DMS153 treated with DMSO at 0.1 percent for 48 hours (cell line): ENCODE data around the gene ARMC7.
"Not testable (repeated sequence)": the region's sequence is repeated elsewhere in the genome, so short reads cannot be mapped to it uniquely, and the experiment has no call there.

ENCODE experiments used
- DNase-seq: peaks from one replicate; lab custom pipeline; 2025; ENCODE audit not compliant: unreplicated experiment; lab: John Stamatoyannopoulos, UW

ARMC7 gene

GRCh38 chr17:75109407-75110233 is at the start of gene ARMC7:
TSS of gene ARMC7 (plus strand) at chr17:75109969. CDS start at chr17:75110289, 320 bp downstream.
- DNase-seq = peak; percentile 84

- no peak for DNase-seq
Measured at GRCh38 chr17:75060434-75061054, 49.2 kb upstream of the ARMC7 start.

- no peak for DNase-seq
Measured at GRCh38 chr17:75061055-75061438, 48.7 kb upstream of the ARMC7 start.

GRCh38 chr17:75061618-75062017 is 48.2 kb upstream of the ARMC7 start:
- DNase-seq = no peak

- DNase-seq = no peak
Measured at GRCh38 chr17:75063201-75063600, 46.6 kb upstream of the ARMC7 start.

- DNase-seq = no peak
Measured at GRCh38 chr17:75063626-75064025, 46.1 kb upstream of the ARMC7 start.

GRCh38 chr17:75064040-75064439 is 45.7 kb upstream of the ARMC7 start:
- no peak for DNase-seq

- DNase-seq = no peak
Measured at GRCh38 chr17:75064460-75064859, 45.3 kb upstream of the ARMC7 start.

GRCh38 chr17:75064867-75065561 is 44.8 kb upstream of the ARMC7 start:
- no peak for DNase-seq

- no peak for DNase-seq
Measured at GRCh38 chr17:75065562-75066151, 44.1 kb upstream of the ARMC7 start.

- no peak for DNase-seq
Measured at GRCh38 chr17:75067856-75068255, 41.9 kb upstream of the ARMC7 start.

GRCh38 chr17:75068750-75069149 is 41.0 kb upstream of the ARMC7 start:
- no peak for DNase-seq

GRCh38 chr17:75069783-75070182 is 40.0 kb upstream of the ARMC7 start:
- DNase-seq = peak; percentile 32

GRCh38 chr17:75071478-75072271 is 38.1 kb upstream of the ARMC7 start:
- DNase-seq = not testable (repeated sequence)

GRCh38 chr17:75072909-75073308 is 36.9 kb upstream of the ARMC7 start:
- DNase-seq = not testable (repeated sequence)

GRCh38 chr17:75073618-75074047 is 36.1 kb upstream of the ARMC7 start:
- no peak for DNase-seq

- DNase-seq = no peak
Measured at GRCh38 chr17:75074532-75074931, 35.2 kb upstream of the ARMC7 start.

GRCh38 chr17:75075597-75076336 is 34.0 kb upstream of the ARMC7 start:
- DNase-seq = no peak

- no peak for DNase-seq
Measured at GRCh38 chr17:75077072-75077495, 32.7 kb upstream of the ARMC7 start.
